CD4-positive, alpha-beta T cell treated with Interferon gamma for 1 hour (primary cell): ENCODE results near the gene GARRE1.

ENCODE experiments used
- DNase-seq: peaks from one replicate; pipeline ENCODE4 v3.0.0-alpha.2; 2020

The GARRE1 gene

GRCh38 chr19:34295103-34295502 lies 40.7 kb downstream of the GARRE1 start:
- no peak for DNase-seq

GRCh38 chr19:34298891-34299520 lies 44.7 kb downstream of the GARRE1 start:
- no peak for DNase-seq

- DNase-seq, result no peak
Measured at GRCh38 chr19:34299576-34299975, 45.2 kb downstream of the GARRE1 start.

- DNase-seq, result no peak
Measured at GRCh38 chr19:34300380-34300779, 46.0 kb downstream of the GARRE1 start.

GRCh38 chr19:34300962-34301361 lies 46.6 kb downstream of the GARRE1 start:
- no peak for DNase-seq
